ENCODE data around the gene PARD6G.
A peak's percentile ranks its signal among the peaks of the same experiment; 100 is the strongest.

The PARD6G gene

GRCh38 chr18:80252136-80252535, 4.8 kb upstream of the PARD6G start:
- Histone ChIP-seq H3K4ac (ENCODE audit: low read depth, low read length) (no peak overlapping the region), H3K79me1 (ENCODE audit: low read length) (peaks cover under 1% of the 10 kb centered on the region), H2BK12ac (ENCODE audit: low read length) (no peak overlapping the region), H3K18ac (ENCODE audit: low read length) (no peak overlapping the region), H3K9me3 (ENCODE audit: insufficient read depth, low read depth, low read length) (peaks cover 7% of the 10 kb centered on the region), H4K91ac (ENCODE audit: low read depth, low read length) (no peak overlapping the region), H2BK120ac (ENCODE audit: insufficient read depth, low read length, poor library complexity) (no peak overlapping the region), H3K4me1 (ENCODE audit: control insufficient read depth in 1 of 2, insufficient read depth in 2 of 2, low read length in 2 of 2) (no peaks in the 10 kb centered on the region), H3K27ac (ENCODE audit: low read depth, low read length) (no peak overlapping the region), H4K12ac (ENCODE audit: low read depth, low read length) (no peak overlapping the region), H3K27me3 (ENCODE audit: insufficient read depth, low read length) (no peaks in the 10 kb centered on the region), H3K9ac (ENCODE audit: low read length) (no peak overlapping the region), H2BK5ac (ENCODE audit: low read depth, low read length, poor library complexity) (no peak overlapping the region), H2AFZ (ENCODE audit: insufficient read depth, low read length, poor library complexity) (no peak overlapping the region), H3K23ac (ENCODE audit: low read length) (no peak overlapping the region), H3K4me2 (ENCODE audit: low read length) (no peak overlapping the region), H2AK5ac (ENCODE audit: low read length) (no peak overlapping the region), H3K79me2 (ENCODE audit: control insufficient read depth, insufficient read depth, low read length, poor library complexity) (peaks cover under 1% of the 10 kb centered on the region), H3K36me3 (ENCODE audit: control insufficient read depth in 1 of 2, insufficient read depth in 2 of 2, low read length in 2 of 2) (no peaks in the 10 kb centered on the region), H3K4me3 (ENCODE audit: low read depth, low read length) (no peak overlapping the region), H4K8ac (ENCODE audit: low read depth, low read length) (no peak overlapping the region), H3K14ac (ENCODE audit: low read length) (no peak overlapping the region)
- DNase-seq, result no peak
- no CpG with 5 or more reads among the region's 6 CpGs for WGBS (ENCODE audit: extremely low coverage, insufficient coverage, insufficient read length)

GRCh38 chr18:80251700-80252099, 4.4 kb upstream of the PARD6G start:
- Histone ChIP-seq H2BK12ac (ENCODE audit: low read length) (no peak overlapping the region), H3K27me3 (ENCODE audit: insufficient read depth, low read length) (peaks cover 4% of the 10 kb centered on the region), H2BK5ac (ENCODE audit: low read depth, low read length, poor library complexity) (no peak overlapping the region), H3K36me3 (ENCODE audit: control insufficient read depth in 1 of 2, insufficient read depth in 2 of 2, low read length in 2 of 2) (no peaks in the 10 kb centered on the region), H2AFZ (ENCODE audit: insufficient read depth, low read length, poor library complexity) (no peak overlapping the region), H3K4me2 (ENCODE audit: low read length) (no peak overlapping the region), H3K14ac (ENCODE audit: low read length) (no peak overlapping the region), H3K27ac (ENCODE audit: low read depth, low read length) (no peak overlapping the region), H3K79me2 (ENCODE audit: control insufficient read depth, insufficient read depth, low read length, poor library complexity) (peaks cover 5% of the 10 kb centered on the region), H2BK120ac (ENCODE audit: insufficient read depth, low read length, poor library complexity) (no peak overlapping the region), H3K9ac (ENCODE audit: low read length) (no peak overlapping the region), H3K4me3 (ENCODE audit: low read depth, low read length) (no peak overlapping the region), H3K4ac (ENCODE audit: low read depth, low read length) (no peak overlapping the region), H3K79me1 (ENCODE audit: low read length) (peaks cover 5% of the 10 kb centered on the region), H3K18ac (ENCODE audit: low read length) (no peak overlapping the region), H2AK5ac (ENCODE audit: low read length) (no peak overlapping the region), H3K23ac (ENCODE audit: low read length) (no peak overlapping the region), H4K91ac (ENCODE audit: low read depth, low read length) (no peak overlapping the region), H3K4me1 (ENCODE audit: control insufficient read depth in 1 of 2, insufficient read depth in 2 of 2, low read length in 2 of 2) (no peaks in the 10 kb centered on the region), H4K12ac (ENCODE audit: low read depth, low read length) (no peak overlapping the region), H4K8ac (ENCODE audit: low read depth, low read length) (no peak overlapping the region), H3K9me3 (ENCODE audit: insufficient read depth, low read depth, low read length) (peaks cover 7% of the 10 kb centered on the region)
- no CpG with 5 or more reads among the region's 5 CpGs for WGBS (ENCODE audit: extremely low coverage, insufficient coverage, insufficient read length)
- DNase-seq, result peak in 1 of 2 donors; percentile 55

- DNase-seq, result no peak
- Histone ChIP-seq H3K4me1 (ENCODE audit: control insufficient read depth in 1 of 2, insufficient read depth in 2 of 2, low read length in 2 of 2) (no peaks in the 10 kb centered on the region), H2AK5ac (ENCODE audit: low read length) (no peak overlapping the region), H3K27me3 (ENCODE audit: insufficient read depth, low read length) (peaks cover 6% of the 10 kb centered on the region), H3K4ac (ENCODE audit: low read depth, low read length) (no peak overlapping the region), H2BK5ac (ENCODE audit: low read depth, low read length, poor library complexity) (no peak overlapping the region), H2BK120ac (ENCODE audit: insufficient read depth, low read length, poor library complexity) (no peak overlapping the region), H3K4me3 (ENCODE audit: low read depth, low read length) (no peak overlapping the region), H2BK12ac (ENCODE audit: low read length) (no peak overlapping the region), H3K23ac (ENCODE audit: low read length) (no peak overlapping the region), H3K79me2 (ENCODE audit: control insufficient read depth, insufficient read depth, low read length, poor library complexity) (peaks cover 5% of the 10 kb centered on the region), H2AFZ (ENCODE audit: insufficient read depth, low read length, poor library complexity) (no peak overlapping the region), H3K9ac (ENCODE audit: low read length) (no peak overlapping the region), H3K27ac (ENCODE audit: low read depth, low read length) (no peak overlapping the region), H4K8ac (ENCODE audit: low read depth, low read length) (no peak overlapping the region), H3K14ac (ENCODE audit: low read length) (no peak overlapping the region), H4K91ac (ENCODE audit: low read depth, low read length) (no peak overlapping the region), H3K79me1 (ENCODE audit: low read length) (peaks cover 6% of the 10 kb centered on the region), H3K18ac (ENCODE audit: low read length) (no peak overlapping the region), H4K12ac (ENCODE audit: low read depth, low read length) (no peak overlapping the region), H3K36me3 (ENCODE audit: control insufficient read depth in 1 of 2, insufficient read depth in 2 of 2, low read length in 2 of 2) (no peaks in the 10 kb centered on the region), H3K9me3 (ENCODE audit: insufficient read depth, low read depth, low read length) (peaks cover 7% of the 10 kb centered on the region), H3K4me2 (ENCODE audit: low read length) (no peak overlapping the region)
- no CpG with 5 or more reads among the region's 6 CpGs for WGBS (ENCODE audit: extremely low coverage, insufficient coverage, insufficient read length)
Measured at GRCh38 chr18:80250740-80251364, 3.5 kb upstream of the PARD6G start.

- no peak overlapping the region for H3K18ac ChIP-seq (ENCODE audit: low read length)
- no peak overlapping the region for H2BK12ac ChIP-seq (ENCODE audit: low read length)
- no peak overlapping the region for H2BK120ac ChIP-seq (ENCODE audit: insufficient read depth, low read length, poor library complexity)
- H3K4me3 ChIP-seq (ENCODE audit: low read depth, low read length), result no peak overlapping the region
- no peak overlapping the region for H4K91ac ChIP-seq (ENCODE audit: low read depth, low read length)
- no peak overlapping the region for H2BK5ac ChIP-seq (ENCODE audit: low read depth, low read length, poor library complexity)
- no peak overlapping the region for H4K8ac ChIP-seq (ENCODE audit: low read depth, low read length)
- H3K27ac ChIP-seq (ENCODE audit: low read depth, low read length), result no peak overlapping the region
- H3K4me1 ChIP-seq (ENCODE audit: control insufficient read depth in 1 of 2, insufficient read depth in 2 of 2, low read length in 2 of 2), result no peaks in the 10 kb centered on the region
- peaks cover 5% of the 10 kb centered on the region for H3K9me3 ChIP-seq (ENCODE audit: insufficient read depth, low read depth, low read length)
- H3K27me3 ChIP-seq (ENCODE audit: insufficient read depth, low read length), result peaks cover 6% of the 10 kb centered on the region
- H4K12ac ChIP-seq (ENCODE audit: low read depth, low read length), result no peak overlapping the region
- WGBS (ENCODE audit: extremely low coverage, insufficient coverage, insufficient read length), result no CpG with 5 or more reads among the region's 7 CpGs
- H2AK5ac ChIP-seq (ENCODE audit: low read length), result no peak overlapping the region
- peaks cover 6% of the 10 kb centered on the region for H3K79me1 ChIP-seq (ENCODE audit: low read length)
- no peaks in the 10 kb centered on the region for H3K36me3 ChIP-seq (ENCODE audit: control insufficient read depth in 1 of 2, insufficient read depth in 2 of 2, low read length in 2 of 2)
- H3K9ac ChIP-seq (ENCODE audit: low read length), result no peak overlapping the region
- no peak overlapping the region for H3K23ac ChIP-seq (ENCODE audit: low read length)
- no peak for DNase-seq
- H2AFZ ChIP-seq (ENCODE audit: insufficient read depth, low read length, poor library complexity), result no peak overlapping the region
- no peak overlapping the region for H3K14ac ChIP-seq (ENCODE audit: low read length)
- no peak overlapping the region for H3K4ac ChIP-seq (ENCODE audit: low read depth, low read length)
- no peak overlapping the region for H3K4me2 ChIP-seq (ENCODE audit: low read length)
- peaks cover 5% of the 10 kb centered on the region for H3K79me2 ChIP-seq (ENCODE audit: control insufficient read depth, insufficient read depth, low read length, poor library complexity)
Measured at GRCh38 chr18:80249217-80250093, 2.1 kb upstream of the PARD6G start.

Measured in trophoblast cell (in vitro differentiated cells and primary cell).